Ascending aorta (tissue), 2 donors: ENCODE results near the gene GRK5. TPM values are rescaled to one million over a fixed set of nuclear protein-coding genes. Genes with fewer than 3 reads are reported as not detected.

ENCODE experiments used
- DNase-seq, 2 donors: peaks; one replicate each; pipeline ENCODE4 v3.0.0-alpha.2; 2019; ENCODE audit warnings: low spot score in 2 of 2
- H3K27ac ChIP-seq, 2 donors: fragments of 200-600 bp; sonication (generic); one replicate each; pipeline ENCODE4 v1.5.1; 2016 to 2017; ENCODE audit warnings: mild to moderate bottlenecking in 1 of 2
- H3K27me3 ChIP-seq: fragments of 200-600 bp; sonication (generic); one replicate; pipeline ENCODE4 v1.5.1; 2017
- H3K36me3 ChIP-seq, 2 donors: fragments of 200-600 bp; sonication (generic); one replicate each; pipeline ENCODE4 v1.5.1; 2016
- H3K4me1 ChIP-seq, 2 donors: fragments of 200-600 bp; sonication (generic); one replicate each; pipeline ENCODE4 v1.5.1; 2016 to 2017; ENCODE audit warnings: mild to moderate bottlenecking in 1 of 2
- H3K4me3 ChIP-seq, 2 donors: fragments of 200-600 bp; sonication (generic); one replicate each; pipeline ENCODE4 v1.5.1; 2016 to 2017; ENCODE audit warnings: mild to moderate bottlenecking in 1 of 2
- H3K9me3 ChIP-seq, 2 donors: fragments of 200-600 bp; sonication (generic); one replicate each; pipeline ENCODE4 v1.5.1; 2016
- intact Hi-C: fragments of 100-400 bp; cut with DNase I; formaldehyde crosslinking; loops from one replicate; pipeline ENCODE4 v1.15.1; 2023
- total RNA-seq: library from RNA; depleted of rRNA; stranded (reverse); fragments of >200 nt; gene quantifications from one replicate; pipeline ENCODE4 v1.1.0, GENCODE V29; 2016
- TF ChIP-seq, protein P1 (sequence below), 3 experiments: fragments of 200-600 bp in 2 of 3; fragments of 450-650 bp in 1 of 3; sonication (generic) in 2 of 3; IDR thresholded peaks; one replicate each; pipeline ENCODE4 v1.5.1; 2016 to 2019; ENCODE audit warnings: antibody characterized with exemption in 3 of 3, mild to moderate bottlenecking in 1 of 3, moderate library complexity in 1 of 3

GRK5 gene
- total RNA-seq, 1 donor from 2014 or later, result 75.5 TPM

GRCh38 chr10:119289227-119289920 is 82.0 kb downstream of the GRK5 start:
- DNase-seq, result no peak
- Histone ChIP-seq H3K9me3 (no peaks in the 10 kb centered on the region), H3K4me3 (no peak overlapping the region), H3K27ac (peak overlapping the region; percentile 46 to 58), H3K27me3 (no peaks in the 10 kb centered on the region), H3K4me1 (peaks cover 12 to 61% of the 10 kb centered on the region in 2 donors), H3K36me3 (no peaks in the 10 kb centered on the region)
- intact Hi-C loops, result no loop called here
- TF ChIP-seq, protein P1, sequence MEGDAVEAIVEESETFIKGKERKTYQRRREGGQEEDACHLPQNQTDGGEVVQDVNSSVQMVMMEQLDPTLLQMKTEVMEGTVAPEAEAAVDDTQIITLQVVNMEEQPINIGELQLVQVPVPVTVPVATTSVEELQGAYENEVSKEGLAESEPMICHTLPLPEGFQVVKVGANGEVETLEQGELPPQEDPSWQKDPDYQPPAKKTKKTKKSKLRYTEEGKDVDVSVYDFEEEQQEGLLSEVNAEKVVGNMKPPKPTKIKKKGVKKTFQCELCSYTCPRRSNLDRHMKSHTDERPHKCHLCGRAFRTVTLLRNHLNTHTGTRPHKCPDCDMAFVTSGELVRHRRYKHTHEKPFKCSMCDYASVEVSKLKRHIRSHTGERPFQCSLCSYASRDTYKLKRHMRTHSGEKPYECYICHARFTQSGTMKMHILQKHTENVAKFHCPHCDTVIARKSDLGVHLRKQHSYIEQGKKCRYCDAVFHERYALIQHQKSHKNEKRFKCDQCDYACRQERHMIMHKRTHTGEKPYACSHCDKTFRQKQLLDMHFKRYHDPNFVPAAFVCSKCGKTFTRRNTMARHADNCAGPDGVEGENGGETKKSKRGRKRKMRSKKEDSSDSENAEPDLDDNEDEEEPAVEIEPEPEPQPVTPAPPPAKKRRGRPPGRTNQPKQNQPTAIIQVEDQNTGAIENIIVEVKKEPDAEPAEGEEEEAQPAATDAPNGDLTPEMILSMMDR (IDR thresholded peaks at IDR 0.05), result no peak

- no peak for DNase-seq
- Histone ChIP-seq H3K4me1 (peaks cover 10 to 53% of the 10 kb centered on the region in 2 donors), H3K27ac (peak overlapping the region in 1 of 2 donors; percentile 19), H3K27me3 (no peaks in the 10 kb centered on the region), H3K9me3 (no peaks in the 10 kb centered on the region), H3K4me3 (no peak overlapping the region), H3K36me3 (no peaks in the 10 kb centered on the region)
- TF ChIP-seq, protein P1 (IDR thresholded peaks at IDR 0.05), result peak in 1 of 3 experiments; percentile 10
- intact Hi-C loops, result no loop called here
Observed at GRCh38 chr10:119290301-119291048, 83.1 kb downstream of the GRK5 start.

GRCh38 chr10:119291223-119291900 is 84.0 kb downstream of the GRK5 start:
- Histone ChIP-seq H3K36me3 (peaks cover 0 to 3% of the 10 kb centered on the region in 2 donors), H3K27ac (no peak overlapping the region), H3K27me3 (no peaks in the 10 kb centered on the region), H3K9me3 (no peaks in the 10 kb centered on the region), H3K4me1 (peaks cover 10 to 48% of the 10 kb centered on the region in 2 donors), H3K4me3 (no peak overlapping the region)
- TF ChIP-seq, protein P1 (IDR thresholded peaks at IDR 0.05), result no peak
- intact Hi-C loops, result no loop called here
- no peak for DNase-seq

- Histone ChIP-seq H3K4me1 (peaks cover 10 to 39% of the 10 kb centered on the region in 2 donors), H3K9me3 (no peaks in the 10 kb centered on the region), H3K4me3 (no peak overlapping the region), H3K27me3 (no peaks in the 10 kb centered on the region), H3K36me3 (peaks cover 0 to 6% of the 10 kb centered on the region in 2 donors), H3K27ac (peak overlapping the region in 1 of 2 donors; percentile 39)
- intact Hi-C loops, result no loop called here
- no peak for DNase-seq
- TF ChIP-seq, protein P1 (IDR thresholded peaks at IDR 0.05), result no peak
Observed at GRCh38 chr10:119292968-119293760, 85.8 kb downstream of the GRK5 start.

DNA sequence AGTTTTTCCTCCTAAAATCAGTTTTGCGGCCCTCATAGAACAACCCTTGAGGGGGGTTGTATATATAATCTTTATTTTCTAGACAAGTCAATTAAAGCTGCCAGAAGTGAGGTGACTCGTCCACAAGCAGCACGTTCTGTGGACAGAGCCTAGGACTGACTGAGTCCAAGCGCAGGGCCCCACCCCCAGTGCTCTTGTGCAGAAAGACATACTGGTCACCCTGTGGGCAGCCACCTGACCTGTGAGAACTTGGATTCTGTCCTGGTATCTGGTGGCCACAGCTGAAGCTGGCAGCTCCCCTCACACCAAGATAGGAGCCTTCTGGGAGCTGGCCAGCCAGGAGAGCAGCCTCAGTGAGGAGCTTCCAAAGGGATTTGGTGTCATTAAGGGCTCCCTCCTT is 89.3 kb downstream of the GRK5 start:
- H3K4me3 ChIP-seq, result no peak overlapping the region
- H3K27me3 ChIP-seq, result no peaks in the 10 kb centered on the region
- no peak for DNase-seq
- H3K36me3 ChIP-seq, result peaks cover 0 to 6% of the 10 kb centered on the region in 2 donors
- no peaks in the 10 kb centered on the region for H3K9me3 ChIP-seq
- H3K4me1 ChIP-seq, result peaks cover 3 to 22% of the 10 kb centered on the region in 2 donors
- TF ChIP-seq, protein P1 (IDR thresholded peaks at IDR 0.05), result no peak
- intact Hi-C loops, result no loop called here
- peak overlapping the region; percentile 29 to 38 for H3K27ac ChIP-seq
